ENCODE results near the gene SV2B. TPM values are rescaled to one million over a fixed set of nuclear protein-coding genes. Genes with fewer than 3 reads are reported as not detected.

The SV2B gene
- total RNA-seq, 1 donor from 2014 or later = 0.26 TPM

DNA sequence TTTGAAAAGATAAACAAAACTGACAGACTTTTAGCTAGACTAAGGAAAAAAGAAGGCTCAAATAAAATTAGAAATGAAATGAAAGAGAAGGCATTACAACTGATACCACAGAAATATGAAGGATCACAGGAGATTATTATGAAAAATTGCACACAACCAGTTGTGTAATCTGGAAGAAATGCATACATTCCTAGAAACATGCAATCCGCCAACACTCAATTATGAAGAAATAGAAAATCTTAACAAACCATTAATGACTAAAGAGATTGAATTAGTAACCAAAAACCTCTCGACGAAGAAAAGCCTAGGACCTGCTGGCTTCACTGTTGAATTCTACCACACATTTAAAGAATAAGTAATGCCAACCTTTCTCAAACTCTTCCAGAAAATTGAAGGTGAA is 149.5 kb downstream of the SV2B start:
- TF ChIP-seq, protein P1, sequence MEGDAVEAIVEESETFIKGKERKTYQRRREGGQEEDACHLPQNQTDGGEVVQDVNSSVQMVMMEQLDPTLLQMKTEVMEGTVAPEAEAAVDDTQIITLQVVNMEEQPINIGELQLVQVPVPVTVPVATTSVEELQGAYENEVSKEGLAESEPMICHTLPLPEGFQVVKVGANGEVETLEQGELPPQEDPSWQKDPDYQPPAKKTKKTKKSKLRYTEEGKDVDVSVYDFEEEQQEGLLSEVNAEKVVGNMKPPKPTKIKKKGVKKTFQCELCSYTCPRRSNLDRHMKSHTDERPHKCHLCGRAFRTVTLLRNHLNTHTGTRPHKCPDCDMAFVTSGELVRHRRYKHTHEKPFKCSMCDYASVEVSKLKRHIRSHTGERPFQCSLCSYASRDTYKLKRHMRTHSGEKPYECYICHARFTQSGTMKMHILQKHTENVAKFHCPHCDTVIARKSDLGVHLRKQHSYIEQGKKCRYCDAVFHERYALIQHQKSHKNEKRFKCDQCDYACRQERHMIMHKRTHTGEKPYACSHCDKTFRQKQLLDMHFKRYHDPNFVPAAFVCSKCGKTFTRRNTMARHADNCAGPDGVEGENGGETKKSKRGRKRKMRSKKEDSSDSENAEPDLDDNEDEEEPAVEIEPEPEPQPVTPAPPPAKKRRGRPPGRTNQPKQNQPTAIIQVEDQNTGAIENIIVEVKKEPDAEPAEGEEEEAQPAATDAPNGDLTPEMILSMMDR (IDR thresholded peaks at IDR 0.05; ENCODE audit: insufficient read depth, low read length, severe bottlenecking) = no peak
- H3K4me3 ChIP-seq (ENCODE audit: low read depth, low read length) = no peak overlapping the region
- FAIRE-seq = no peak
- no peaks in the 10 kb centered on the region for H3K36me3 ChIP-seq (ENCODE audit: control insufficient read depth, insufficient read depth, low read length)
- H3K27me3 ChIP-seq (ENCODE audit: control insufficient read depth, insufficient read depth, low read length) = no peaks in the 10 kb centered on the region
- DNase-seq (ENCODE audit: low read depth) = no peak

DNA sequence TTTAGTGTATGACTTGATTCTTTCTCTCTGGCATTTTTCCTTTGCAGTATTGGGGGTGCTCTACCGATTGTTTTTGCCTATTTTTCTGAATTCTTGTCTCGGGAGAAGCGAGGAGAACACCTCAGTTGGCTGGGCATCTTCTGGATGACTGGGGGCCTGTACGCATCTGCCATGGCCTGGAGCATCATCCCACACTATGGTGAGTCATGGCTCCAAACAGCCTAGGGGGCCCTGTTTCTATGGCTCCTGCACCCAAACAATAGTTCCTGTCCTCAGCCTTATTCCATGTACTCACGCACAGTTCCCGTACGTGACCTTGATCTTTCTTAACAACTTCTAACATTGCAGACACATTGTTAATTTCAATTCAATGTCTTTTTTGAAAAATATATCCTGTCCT is 152.3 kb downstream of the SV2B start:
- Histone ChIP-seq H3K4me3 (ENCODE audit: low read depth, low read length) (no peak overlapping the region), H3K36me3 (ENCODE audit: control insufficient read depth, insufficient read depth, low read length) (no peaks in the 10 kb centered on the region), H3K27me3 (ENCODE audit: control insufficient read depth, insufficient read depth, low read length) (no peaks in the 10 kb centered on the region)
- TF ChIP-seq, protein P1 (IDR thresholded peaks at IDR 0.05; ENCODE audit: insufficient read depth, low read length, severe bottlenecking) = no peak
- FAIRE-seq (no peak), DNase-seq (ENCODE audit: low read depth) (no peak)

DNA sequence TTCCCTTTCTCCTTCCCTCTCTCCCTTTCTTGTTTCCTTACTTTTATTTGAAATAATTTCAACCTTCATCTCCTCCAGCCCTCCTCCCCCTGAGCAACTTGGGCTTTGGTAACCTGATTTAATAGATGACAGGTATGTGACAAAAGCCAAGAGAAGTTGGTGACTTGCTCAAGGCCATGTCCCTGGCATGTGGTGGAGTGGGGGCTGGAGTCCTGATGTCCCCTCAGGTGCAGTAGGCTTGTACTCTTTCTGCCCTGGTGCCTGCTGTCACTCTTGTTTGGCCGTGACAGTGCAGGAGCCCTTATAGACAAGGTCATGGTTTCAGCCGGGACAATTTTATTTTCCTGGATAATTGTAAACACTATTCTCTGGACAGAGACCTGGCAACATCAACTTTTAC is 152.7 kb downstream of the SV2B start:
- no peaks in the 10 kb centered on the region for H3K27me3 ChIP-seq (ENCODE audit: control insufficient read depth, insufficient read depth, low read length)
- H3K4me3 ChIP-seq (ENCODE audit: low read depth, low read length) = no peak overlapping the region
- TF ChIP-seq, protein P1 (IDR thresholded peaks at IDR 0.05; ENCODE audit: insufficient read depth, low read length, severe bottlenecking) = no peak
- no peaks in the 10 kb centered on the region for H3K36me3 ChIP-seq (ENCODE audit: control insufficient read depth, insufficient read depth, low read length)
- DNase-seq (ENCODE audit: low read depth) = no peak
- no peak for FAIRE-seq

DNA sequence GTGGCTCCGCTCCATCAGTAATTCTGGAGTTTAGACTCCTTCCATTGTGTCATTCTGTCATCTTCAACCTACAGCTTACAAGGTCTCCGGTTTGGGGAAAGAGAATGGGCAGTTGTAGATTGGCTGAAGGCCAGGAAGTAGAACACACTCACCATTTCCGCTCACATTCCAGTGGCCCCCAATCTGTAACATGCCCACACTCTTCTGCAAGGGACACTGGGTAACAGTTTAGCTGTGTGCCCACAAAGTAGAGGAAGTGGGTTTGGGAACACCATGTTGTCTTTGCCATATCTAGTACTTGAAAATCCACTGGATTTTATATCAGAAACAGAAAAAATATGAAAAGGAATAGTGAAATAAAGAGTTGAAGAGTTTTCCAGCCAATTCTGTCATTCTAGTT is 153.5 kb downstream of the SV2B start:
- H3K4me3 ChIP-seq (ENCODE audit: low read depth, low read length) = no peak overlapping the region
- H3K36me3 ChIP-seq (ENCODE audit: control insufficient read depth, insufficient read depth, low read length) = no peaks in the 10 kb centered on the region
- no peak for FAIRE-seq
- TF ChIP-seq, protein P1 (IDR thresholded peaks at IDR 0.05; ENCODE audit: insufficient read depth, low read length, severe bottlenecking) = no peak
- H3K27me3 ChIP-seq (ENCODE audit: control insufficient read depth, insufficient read depth, low read length) = no peaks in the 10 kb centered on the region
- no peak for DNase-seq (ENCODE audit: low read depth)

DNA sequence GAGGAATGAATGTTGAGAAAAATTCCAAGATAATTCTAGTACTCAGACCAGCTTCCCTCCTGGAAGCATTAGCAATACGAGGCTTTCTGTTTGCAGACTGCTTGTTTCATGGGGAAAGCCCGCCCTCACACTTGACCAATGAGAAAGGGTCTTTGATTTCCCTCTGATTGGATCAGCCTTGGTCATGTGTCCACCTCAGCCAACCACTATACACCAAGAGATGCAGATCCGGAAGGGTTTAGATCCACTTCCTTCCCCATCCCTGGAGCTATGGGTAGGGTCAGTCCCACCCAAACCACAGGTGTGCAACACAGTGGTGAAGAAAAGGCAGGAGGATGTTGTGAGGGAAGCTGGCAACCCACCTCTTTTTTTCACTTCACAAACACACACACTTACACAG is 154.7 kb downstream of the SV2B start:
- TF ChIP-seq, protein P1 (IDR thresholded peaks at IDR 0.05; ENCODE audit: insufficient read depth, low read length, severe bottlenecking) = no peak
- DNase-seq (ENCODE audit: low read depth) (no peak), FAIRE-seq (no peak)
- H3K4me3 ChIP-seq (ENCODE audit: low read depth, low read length) = no peak overlapping the region
- no peaks in the 10 kb centered on the region for H3K27me3 ChIP-seq (ENCODE audit: control insufficient read depth, insufficient read depth, low read length)
- H3K36me3 ChIP-seq (ENCODE audit: control insufficient read depth, insufficient read depth, low read length) = no peaks in the 10 kb centered on the region

DNA sequence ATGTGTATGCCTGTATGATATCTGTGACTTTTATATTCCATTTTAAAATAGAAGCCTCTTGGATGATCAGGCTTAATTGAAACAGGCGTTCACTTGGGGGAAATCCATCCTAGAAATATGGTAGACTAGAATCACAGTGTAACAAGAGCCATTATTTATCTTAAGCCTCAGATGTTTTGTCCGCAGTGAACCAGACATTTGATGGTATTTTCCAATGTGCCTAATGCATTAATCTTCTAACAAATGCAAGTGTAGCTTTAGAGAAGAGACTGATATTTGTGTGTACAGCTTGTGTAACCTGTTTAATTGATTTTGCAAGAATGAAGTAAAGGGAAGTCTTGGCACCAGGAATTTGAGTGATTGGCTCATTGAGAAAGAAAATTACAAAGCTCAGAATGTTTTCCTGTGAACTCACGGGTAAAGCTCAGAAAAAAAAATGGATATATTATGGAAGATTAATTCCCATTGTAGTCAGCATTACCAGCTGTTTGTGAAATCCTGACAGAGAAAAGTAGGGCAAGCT is 155.7 kb downstream of the SV2B start:
- no peak for DNase-seq (ENCODE audit: low read depth)
- FAIRE-seq = no peak
- Histone ChIP-seq H3K27me3 (ENCODE audit: control insufficient read depth, insufficient read depth, low read length) (no peaks in the 10 kb centered on the region), H3K4me3 (ENCODE audit: low read depth, low read length) (no peak overlapping the region), H3K36me3 (ENCODE audit: control insufficient read depth, insufficient read depth, low read length) (no peaks in the 10 kb centered on the region)
- TF ChIP-seq, protein P1 (IDR thresholded peaks at IDR 0.05; ENCODE audit: insufficient read depth, low read length, severe bottlenecking) = no peak
